ENCODE results near the gene IFT122.

GRCh38 chr3:129529436-129530210 lies 89.6 kb downstream of the IFT122 start:
- no peak for TF ChIP-seq CTCF (IDR thresholded peaks at IDR 0.05; ENCODE audit: low read length)
- no peak for TF ChIP-seq EZH2 (IDR thresholded peaks at IDR 0.05; ENCODE audit: borderline replicate concordance, low read length)
